ENCODE data around the gene ZNF599.
"Not testable (repeated sequence)": the region's sequence is repeated elsewhere in the genome, so short reads cannot be mapped to it uniquely, and the experiment has no call there.

Gene ZNF599

GRCh38 chr19:34772697-34773554 is at the start of gene ZNF599:
Gene ZNF599, minus strand, starts transcription at chr19:34773215. Its CDS starts 374 bp downstream, at chr19:34772841.
- Histone ChIP-seq H3K27me3 (ENCODE audit: insufficient read depth, low read length) (0 out of 2 replicates have a peak, but pooled peaks cover 4% of the 10 kb centered on the region), H3K4me1 (ENCODE audit: control insufficient read depth, insufficient read depth, low read length, unreplicated experiment) (peaks cover 6% of the 10 kb centered on the region), H3K27ac (ENCODE audit: low read depth, low read length) (peak within 1 kb of the TSS; percentile 16; the same call in 1 of the 2 replicates), H3K4me3 (ENCODE audit: low read depth, low read length) (peak within 1 kb of the TSS; percentile 87), H3K36me3 (ENCODE audit: insufficient read depth, low read length) (peaks cover 9% of the 10 kb centered on the region), H2AFZ (ENCODE audit: low read length, unreplicated experiment) (peak within 1 kb of the TSS; percentile 72), H3K79me2 (ENCODE audit: control insufficient read depth, insufficient read depth, low read length, unreplicated experiment) (peaks cover 8% of the 10 kb centered on the region)

GRCh38 chr19:34818270-34818669 is 45.3 kb upstream of the ZNF599 start:
- H3K36me3 ChIP-seq (ENCODE audit: insufficient read depth, low read length): no peaks in the 10 kb centered on the region
- no peaks in the 10 kb centered on the region for H3K4me1 ChIP-seq (ENCODE audit: control insufficient read depth, insufficient read depth, low read length, unreplicated experiment)
- no peak overlapping the region for H3K27ac ChIP-seq (ENCODE audit: low read depth, low read length)
- H3K27me3 ChIP-seq (ENCODE audit: insufficient read depth, low read length): peaks cover 14% of the 10 kb centered on the region
- H2AFZ ChIP-seq (ENCODE audit: low read length, unreplicated experiment): no peak overlapping the region
- no peaks in the 10 kb centered on the region for H3K79me2 ChIP-seq (ENCODE audit: control insufficient read depth, insufficient read depth, low read length, unreplicated experiment)
- no peak overlapping the region for H3K4me3 ChIP-seq (ENCODE audit: low read depth, low read length)

GRCh38 chr19:34816708-34817107 is 43.7 kb upstream of the ZNF599 start:
- Histone ChIP-seq H3K27ac (ENCODE audit: low read depth, low read length) (no peak overlapping the region), H3K27me3 (ENCODE audit: insufficient read depth, low read length) (peaks cover 9% of the 10 kb centered on the region), H2AFZ (ENCODE audit: low read length, unreplicated experiment) (no peak overlapping the region), H3K79me2 (ENCODE audit: control insufficient read depth, insufficient read depth, low read length, unreplicated experiment) (no peaks in the 10 kb centered on the region), H3K36me3 (ENCODE audit: insufficient read depth, low read length) (no peaks in the 10 kb centered on the region), H3K4me3 (ENCODE audit: low read depth, low read length) (no peak overlapping the region), H3K4me1 (ENCODE audit: control insufficient read depth, insufficient read depth, low read length, unreplicated experiment) (no peaks in the 10 kb centered on the region)

GRCh38 chr19:34808566-34808965 is 35.6 kb upstream of the ZNF599 start:
- Histone ChIP-seq H3K27ac (ENCODE audit: low read depth, low read length) (peak overlapping the region; percentile 51), H3K36me3 (ENCODE audit: insufficient read depth, low read length) (no peaks in the 10 kb centered on the region), H3K4me1 (ENCODE audit: control insufficient read depth, insufficient read depth, low read length, unreplicated experiment) (peaks cover 23% of the 10 kb centered on the region), H3K27me3 (ENCODE audit: insufficient read depth, low read length) (no peaks in the 10 kb centered on the region), H2AFZ (ENCODE audit: low read length, unreplicated experiment) (no peak overlapping the region), H3K79me2 (ENCODE audit: control insufficient read depth, insufficient read depth, low read length, unreplicated experiment) (no peaks in the 10 kb centered on the region), H3K4me3 (ENCODE audit: low read depth, low read length) (peak overlapping the region; percentile 25; the same call in 1 of the 2 replicates)

GRCh38 chr19:34806976-34807860 is 34.2 kb upstream of the ZNF599 start:
- no peak overlapping the region; the same call in 1 of the 2 replicates for H3K4me3 ChIP-seq (ENCODE audit: low read depth, low read length)
- H3K4me1 ChIP-seq (ENCODE audit: control insufficient read depth, insufficient read depth, low read length, unreplicated experiment): peaks cover 23% of the 10 kb centered on the region
- no peaks in the 10 kb centered on the region for H3K79me2 ChIP-seq (ENCODE audit: control insufficient read depth, insufficient read depth, low read length, unreplicated experiment)
- no peak overlapping the region for H2AFZ ChIP-seq (ENCODE audit: low read length, unreplicated experiment)
- H3K36me3 ChIP-seq (ENCODE audit: insufficient read depth, low read length): no peaks in the 10 kb centered on the region
- H3K27ac ChIP-seq (ENCODE audit: low read depth, low read length): no peak overlapping the region
- H3K27me3 ChIP-seq (ENCODE audit: insufficient read depth, low read length): peaks cover 5% of the 10 kb centered on the region; the same call in 1 of the 2 replicates

- peaks cover 20% of the 10 kb centered on the region for H3K27me3 ChIP-seq (ENCODE audit: insufficient read depth, low read length)
These were observed 31.1 kb upstream of the ZNF599 start for GRCh38 chr19:34804115-34804514.

GRCh38 chr19:34796953-34797352 is 23.9 kb upstream of the ZNF599 start:
- H2AFZ ChIP-seq (ENCODE audit: low read length, unreplicated experiment); H3K27ac ChIP-seq (ENCODE audit: low read depth, low read length); H3K4me3 ChIP-seq (ENCODE audit: low read depth, low read length); H3K79me2 ChIP-seq (ENCODE audit: control insufficient read depth, insufficient read depth, low read length, unreplicated experiment); H3K36me3 ChIP-seq (ENCODE audit: insufficient read depth, low read length); H3K4me1 ChIP-seq (ENCODE audit: control insufficient read depth, insufficient read depth, low read length, unreplicated experiment): not testable (repeated sequence)
- H3K27me3 ChIP-seq (ENCODE audit: insufficient read depth, low read length): peaks cover 12% of the 10 kb centered on the region

More at GRCh38 chr19:34804115-34804514, 31.1 kb upstream of the ZNF599 start:
- H2AFZ ChIP-seq (ENCODE audit: low read length, unreplicated experiment): no peak overlapping the region
- H3K79me2 ChIP-seq (ENCODE audit: control insufficient read depth, insufficient read depth, low read length, unreplicated experiment): no peaks in the 10 kb centered on the region
- H3K4me3 ChIP-seq (ENCODE audit: low read depth, low read length): no peak overlapping the region
- H3K27ac ChIP-seq (ENCODE audit: low read depth, low read length): no peak overlapping the region
- H3K4me1 ChIP-seq (ENCODE audit: control insufficient read depth, insufficient read depth, low read length, unreplicated experiment): peaks cover 22% of the 10 kb centered on the region
- H3K36me3 ChIP-seq (ENCODE audit: insufficient read depth, low read length): no peaks in the 10 kb centered on the region

GRCh38 chr19:34794066-34794960 is 21.3 kb upstream of the ZNF599 start:
- Histone ChIP-seq H3K36me3 (ENCODE audit: insufficient read depth, low read length) (no peaks in the 10 kb centered on the region), H3K27me3 (ENCODE audit: insufficient read depth, low read length) (no peaks in the 10 kb centered on the region; the same call in 1 of the 2 replicates), H3K4me3 (ENCODE audit: low read depth, low read length) (peak overlapping the region; percentile 72; the same call in 1 of the 2 replicates), H3K27ac (ENCODE audit: low read depth, low read length) (no peak overlapping the region), H2AFZ (ENCODE audit: low read length, unreplicated experiment) (peak overlapping the region; percentile 87), H3K4me1 (ENCODE audit: control insufficient read depth, insufficient read depth, low read length, unreplicated experiment) (peaks cover 5% of the 10 kb centered on the region), H3K79me2 (ENCODE audit: control insufficient read depth, insufficient read depth, low read length, unreplicated experiment) (no peaks in the 10 kb centered on the region)

- H3K79me2 ChIP-seq (ENCODE audit: control insufficient read depth, insufficient read depth, low read length, unreplicated experiment): no peaks in the 10 kb centered on the region
- H3K27me3 ChIP-seq (ENCODE audit: insufficient read depth, low read length): no peaks in the 10 kb centered on the region; the same call in 1 of the 2 replicates
- H3K27ac ChIP-seq (ENCODE audit: low read depth, low read length): no peak overlapping the region
- no peaks in the 10 kb centered on the region for H3K36me3 ChIP-seq (ENCODE audit: insufficient read depth, low read length)
- peak overlapping the region; percentile 87 for H2AFZ ChIP-seq (ENCODE audit: low read length, unreplicated experiment)
- peaks cover 5% of the 10 kb centered on the region for H3K4me1 ChIP-seq (ENCODE audit: control insufficient read depth, insufficient read depth, low read length, unreplicated experiment)
- peak overlapping the region; percentile 72 for H3K4me3 ChIP-seq (ENCODE audit: low read depth, low read length)
These were observed 20.6 kb upstream of the ZNF599 start for GRCh38 chr19:34793565-34793964.

- H3K4me1 ChIP-seq (ENCODE audit: control insufficient read depth, insufficient read depth, low read length, unreplicated experiment): peaks cover 2% of the 10 kb centered on the region
- H3K36me3 ChIP-seq (ENCODE audit: insufficient read depth, low read length): no peaks in the 10 kb centered on the region
- H2AFZ ChIP-seq (ENCODE audit: low read length, unreplicated experiment): no peak overlapping the region
- no peak overlapping the region for H3K27ac ChIP-seq (ENCODE audit: low read depth, low read length)
- H3K4me3 ChIP-seq (ENCODE audit: low read depth, low read length): no peak overlapping the region
- H3K79me2 ChIP-seq (ENCODE audit: control insufficient read depth, insufficient read depth, low read length, unreplicated experiment): no peaks in the 10 kb centered on the region
- peaks cover 21% of the 10 kb centered on the region; the same call in 1 of the 2 replicates for H3K27me3 ChIP-seq (ENCODE audit: insufficient read depth, low read length)
These were observed 15.1 kb upstream of the ZNF599 start for GRCh38 chr19:34788074-34788473.

Data from ACC112 (cell line).